Adrenal gland (tissue), 12 donors: ENCODE measurements around the gene ATP8A2. TPM values are rescaled to one million over a fixed set of nuclear protein-coding genes. Genes with fewer than 3 reads are reported as not detected.

Source experiments
- DNase-seq, 7 donors: peaks; one replicate each; pipeline ENCODE4 v3.0.0-alpha.2; 2019 to 2020
- H3K27ac ChIP-seq, 5 donors: fragments of 200-600 bp; sonication (generic) in 4 of 5; 1 replicate in 3 of 5; 2 replicates in 2 of 5; pipeline versions ENCODE4 v1.5.1 to v1.8.0; 2016 to 2020; ENCODE audit warnings: mild to moderate bottlenecking in 1 of 5
- H3K27me3 ChIP-seq: fragments of 200-600 bp; 2 replicates; pipeline ENCODE4 v1.8.0; 2021
- H3K36me3 ChIP-seq, 2 donors: fragments of 200-600 bp; replicated peaks in 1 of 2; 1 replicate in 1 of 2; 2 replicates in 1 of 2; pipeline versions ENCODE4 v1.5.1 to v1.8.0; 2018 to 2022
- H3K4me1 ChIP-seq, 2 donors: fragments of 200-600 bp; replicated peaks in 1 of 2; 1 replicate in 1 of 2; 2 replicates in 1 of 2; pipeline versions ENCODE4 v1.5.1 to v1.8.0; 2018 to 2021
- H3K4me3 ChIP-seq, 4 donors: fragments of 200-600 bp; sonication (generic) in 3 of 4; one replicate each; pipeline ENCODE4 v1.5.1; 2016 to 2018
- H3K9me3 ChIP-seq, 3 donors: fragments of 200-600 bp; sonication (generic) in 1 of 3; replicated peaks in 1 of 3; 1 replicate in 2 of 3; 2 replicates in 1 of 3; pipeline versions ENCODE4 v1.5.1 to v1.8.0; 2016 to 2021
- POLR2A ChIP-seq, 2 donors: fragments of 450-650 bp; IDR thresholded peaks; one replicate each; pipeline ENCODE4 v1.6.1; 2017; ENCODE audit warnings: antibody characterized with exemption in 2 of 2, mild to moderate bottlenecking in 2 of 2, moderate library complexity in 1 of 2
- WGBS, 4 donors: extraction: QIAGEN DNeasy Blood & Tissue Kit in 2 of 4; methylation state at CpG; one replicate each; pipeline versions ENCODE4 v1.1.5 to v1.1.7; 2013 to 2017; 5-methylcytosine and 5-hydroxymethylcytosine counted together
- intact Hi-C, 2 donors: fragments of 100-400 bp; cut with DNase I; formaldehyde crosslinking; loops; one replicate each; pipeline versions ENCODE4 v1.14.1 to v1.15.0; 2022 to 2023
- polyA plus RNA-seq, 3 donors: library from polyadenylated mRNA; stranded (reverse); fragments of 200-250 nt in 2 of 3; fragments of 350-450 nt in 1 of 3; fragmentation: Illumina TruSeq in 1 of 3; extraction: RNeasy Lipid Tissue Mini Kit (QIAGEN cat#74804) in 1 of 3; gene quantifications; one replicate each; pipeline ENCODE4 v1.2.3, GENCODE V29; 2013 to 2014
- total RNA-seq, 9 donors: library from RNA; depleted of rRNA in 4 of 9; stranded (reverse); fragments of >200 nt in 4 of 9; fragments of 120-200 nt in 1 of 9; fragmentation: NEBNext Ultra II Directional in 1 of 9; extraction: Animal tissue kit (Norgen Biotek cat#: 25700) in 1 of 9; gene quantifications; one replicate each; pipeline versions ENCODE4 v1.1.0 to v1.2.4, GENCODE V29; 2013 to 2023
- TF ChIP-seq, protein P1 (sequence below), 6 experiments: fragments of 450-650 bp in 4 of 6; fragments of 200-600 bp in 2 of 6; sonication (generic) in 1 of 6; IDR thresholded peaks; 1 replicate in 5 of 6; 2 replicates in 1 of 6; pipeline versions ENCODE4 v1.5.1 to v1.8.0; 2016 to 2021; ENCODE audit warnings: antibody characterized with exemption in 6 of 6, mild to moderate bottlenecking in 2 of 6, moderate library complexity in 1 of 6
- donor health status: healthy with polysubstance abuse.
- donor health status: Bipolar disorder and iron deficiency.
- donor health status: DM: yes; HTN: yes; CAD: no.
- donor health status: DM: no; HTN: no; CAD: no.
- donor health status: DM: no; HTN: no; CAD: no.
- donor health status: DM: yes; HTN: yes; CAD: no.

The ATP8A2 gene
- total and polyA plus RNA-seq, 12 donors, result 0.77 to 14.0 (median 4.3) TPM

DNA sequence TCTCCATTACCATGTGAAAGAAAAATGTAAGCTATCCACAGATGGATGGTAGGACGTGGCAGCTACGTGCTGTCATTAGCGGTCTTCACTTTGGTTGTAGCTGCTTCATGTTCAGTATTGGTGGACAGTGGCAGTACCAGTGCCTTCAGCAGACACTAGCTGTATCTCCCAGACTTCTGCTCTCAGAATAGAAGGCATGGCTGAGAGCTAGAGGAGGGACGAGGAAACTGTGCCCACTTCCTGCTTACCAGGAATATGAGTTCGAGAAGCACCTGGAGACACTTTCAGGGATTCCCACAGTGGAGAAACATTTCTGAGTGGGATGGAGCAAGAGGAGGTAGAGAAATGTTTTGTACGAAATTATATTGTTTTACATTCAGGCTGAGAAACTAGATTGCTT lies 686.9 kb downstream of the ATP8A2 start:
- no peak for TF ChIP-seq POLR2A (IDR thresholded peaks at IDR 0.05)
- TF ChIP-seq, protein P1, sequence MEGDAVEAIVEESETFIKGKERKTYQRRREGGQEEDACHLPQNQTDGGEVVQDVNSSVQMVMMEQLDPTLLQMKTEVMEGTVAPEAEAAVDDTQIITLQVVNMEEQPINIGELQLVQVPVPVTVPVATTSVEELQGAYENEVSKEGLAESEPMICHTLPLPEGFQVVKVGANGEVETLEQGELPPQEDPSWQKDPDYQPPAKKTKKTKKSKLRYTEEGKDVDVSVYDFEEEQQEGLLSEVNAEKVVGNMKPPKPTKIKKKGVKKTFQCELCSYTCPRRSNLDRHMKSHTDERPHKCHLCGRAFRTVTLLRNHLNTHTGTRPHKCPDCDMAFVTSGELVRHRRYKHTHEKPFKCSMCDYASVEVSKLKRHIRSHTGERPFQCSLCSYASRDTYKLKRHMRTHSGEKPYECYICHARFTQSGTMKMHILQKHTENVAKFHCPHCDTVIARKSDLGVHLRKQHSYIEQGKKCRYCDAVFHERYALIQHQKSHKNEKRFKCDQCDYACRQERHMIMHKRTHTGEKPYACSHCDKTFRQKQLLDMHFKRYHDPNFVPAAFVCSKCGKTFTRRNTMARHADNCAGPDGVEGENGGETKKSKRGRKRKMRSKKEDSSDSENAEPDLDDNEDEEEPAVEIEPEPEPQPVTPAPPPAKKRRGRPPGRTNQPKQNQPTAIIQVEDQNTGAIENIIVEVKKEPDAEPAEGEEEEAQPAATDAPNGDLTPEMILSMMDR (IDR thresholded peaks at IDR 0.05), result no peak
- intact Hi-C loops, result no loop called here
- H3K27me3 ChIP-seq, result peaks cover 7% of the 10 kb centered on the region
- no peak for DNase-seq
- H3K4me1 ChIP-seq, result no peaks in the 10 kb centered on the region
- H3K27ac ChIP-seq, result no peak overlapping the region
- no peaks in the 10 kb centered on the region for H3K36me3 ChIP-seq
- H3K9me3 ChIP-seq, result no peaks in the 10 kb centered on the region
- no peak overlapping the region for H3K4me3 ChIP-seq
- WGBS, 4 donors, result 64 to 70% (median 65%) methylated on average over 6 of the region's 6 CpGs

DNA sequence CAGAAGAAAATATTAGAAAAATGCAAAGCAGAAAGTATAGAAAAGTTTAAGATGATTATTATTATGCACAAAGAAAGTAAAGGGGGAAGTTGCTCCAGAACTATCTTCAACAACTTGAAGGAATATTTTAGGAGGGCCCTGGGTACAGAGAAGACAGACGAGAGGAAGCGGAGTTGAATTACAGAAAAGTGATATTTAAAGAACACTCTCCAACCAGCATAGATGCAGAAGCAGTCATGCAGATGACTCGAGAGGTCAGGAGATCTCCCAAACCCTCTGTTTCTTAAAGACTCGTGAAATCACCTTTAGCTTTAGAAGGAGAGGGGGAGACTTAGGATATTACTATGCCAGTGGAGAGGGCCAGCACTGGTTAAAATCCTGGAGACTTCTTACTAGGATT lies 688.6 kb downstream of the ATP8A2 start:
- TF ChIP-seq, protein P1 (IDR thresholded peaks at IDR 0.05), result no peak
- no peak for TF ChIP-seq POLR2A (IDR thresholded peaks at IDR 0.05)

DNA sequence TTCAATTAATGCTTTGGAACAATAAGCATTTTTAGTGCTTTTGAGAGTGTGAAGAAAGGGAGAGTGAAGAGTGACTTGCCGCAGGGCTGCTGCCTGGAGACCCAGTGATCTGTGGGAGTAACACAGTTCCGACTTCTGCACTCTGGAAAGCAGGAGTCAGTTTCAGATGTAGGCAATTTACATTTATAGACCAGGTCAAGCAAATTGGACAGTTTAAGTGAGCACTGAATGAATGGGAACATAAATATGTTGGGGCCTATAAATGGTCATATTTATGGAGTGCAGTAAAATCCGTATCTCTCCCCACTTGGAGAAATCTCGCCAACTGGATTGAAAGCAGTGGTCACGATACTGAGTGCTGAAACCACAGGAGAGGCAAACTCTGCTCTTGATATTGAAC lies 689.5 kb downstream of the ATP8A2 start:
- TF ChIP-seq, protein P1 (IDR thresholded peaks at IDR 0.05), result no peak
- TF ChIP-seq POLR2A (IDR thresholded peaks at IDR 0.05), result no peak

More for the DNA sequence above, 688.6 kb downstream of the ATP8A2 start:
- intact Hi-C loops, result loop anchor here (5.0 to 10.0 kb wide), 2 partner anchors 486 to 488 kb away; no protein-coding TSS in a partner anchor
- no peak overlapping the region for H3K27ac ChIP-seq
- H3K4me3 ChIP-seq, result no peak overlapping the region
- DNase-seq, result no peak
- 73 to 84% (median 76%) methylated on average over 4 of the region's 4 CpGs for WGBS, 4 donors
- H3K27me3 ChIP-seq, result no peaks in the 10 kb centered on the region
- no peaks in the 10 kb centered on the region for H3K9me3 ChIP-seq
- H3K4me1 ChIP-seq, result no peaks in the 10 kb centered on the region
- no peaks in the 10 kb centered on the region for H3K36me3 ChIP-seq

DNA sequence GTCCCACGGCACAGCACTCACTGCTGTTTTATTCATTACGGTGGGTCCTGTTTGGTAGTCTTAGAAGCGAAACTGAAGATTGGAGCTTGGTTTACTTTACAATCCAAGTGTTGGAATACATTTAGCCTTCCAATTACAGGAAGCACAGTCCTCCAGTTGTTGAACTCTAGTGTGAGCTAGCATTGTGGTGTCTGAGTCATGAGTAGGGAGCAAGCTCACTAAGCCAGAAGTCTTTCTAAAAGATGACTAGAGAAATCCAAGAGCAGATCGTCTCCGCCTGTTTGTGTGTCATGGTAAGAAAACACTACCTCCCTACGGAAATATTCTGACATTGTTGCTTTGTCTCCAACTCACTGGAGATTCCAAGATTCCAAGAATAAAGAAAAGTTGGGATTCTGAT lies 690.2 kb downstream of the ATP8A2 start:
- WGBS, 4 donors, result 66 to 90% (median 86%) methylated on average over 6 of the region's 6 CpGs
- H3K4me1 ChIP-seq, result no peaks in the 10 kb centered on the region
- no peak overlapping the region for H3K4me3 ChIP-seq
- no peak overlapping the region for H3K27ac ChIP-seq
- TF ChIP-seq, protein P1 (IDR thresholded peaks at IDR 0.05), result no peak
- no peak for TF ChIP-seq POLR2A (IDR thresholded peaks at IDR 0.05)
- intact Hi-C loops, result loop anchor here (5.0 to 10.0 kb wide), 2 partner anchors 487 to 490 kb away; no protein-coding TSS in a partner anchor
- no peaks in the 10 kb centered on the region for H3K27me3 ChIP-seq
- H3K9me3 ChIP-seq, result no peaks in the 10 kb centered on the region
- DNase-seq, result no peak
- no peaks in the 10 kb centered on the region for H3K36me3 ChIP-seq

More for the DNA sequence above, 689.5 kb downstream of the ATP8A2 start:
- no peaks in the 10 kb centered on the region for H3K9me3 ChIP-seq
- no peaks in the 10 kb centered on the region for H3K27me3 ChIP-seq
- H3K27ac ChIP-seq, result no peak overlapping the region
- intact Hi-C loops, result loop anchor here (5.0 to 10.0 kb wide), 2 partner anchors 486 to 489 kb away; no protein-coding TSS in a partner anchor
- H3K36me3 ChIP-seq, result no peaks in the 10 kb centered on the region
- no peaks in the 10 kb centered on the region for H3K4me1 ChIP-seq
- H3K4me3 ChIP-seq, result no peak overlapping the region
- WGBS, 4 donors, result 72 to 83% (median 79%) methylated on average over 5 of the region's 5 CpGs
- no peak for DNase-seq
